ENCODE measurements around the gene CCDC112. TPM values are rescaled to one million over a fixed set of nuclear protein-coding genes. Genes with fewer than 3 reads are reported as not detected.

Gene CCDC112
- total RNA-seq, 2 donors from 2014 or later, result 8.4 to 11.1 TPM

GRCh38 chr5:115319007-115319406, 22.6 kb upstream of the CCDC112 start:
- no peak overlapping the region for H3K4me3 ChIP-seq
- ATAC-seq (ENCODE audit: insufficient number of reproducible peaks, low FRiP score, low read depth) (no peak), DNase-seq (ENCODE audit: low spot score) (no peak)
- no peaks in the 10 kb centered on the region for H3K27me3 ChIP-seq (replicated peaks; ENCODE audit: insufficient read depth)
- no peaks in the 10 kb centered on the region for H3K4me1 ChIP-seq (ENCODE audit: control insufficient read depth in 1 of 2, low read depth in 2 of 2)
- H3K36me3 ChIP-seq, result no peaks in the 10 kb centered on the region
- H3K27ac ChIP-seq, result no peak overlapping the region
- H3K9me3 ChIP-seq, result no peaks in the 10 kb centered on the region
- no peak for TF ChIP-seq CTCF (IDR thresholded peaks at IDR 0.05)

GRCh38 chr5:115317736-115318135, 21.3 kb upstream of the CCDC112 start:
- H3K9me3 ChIP-seq, result no peaks in the 10 kb centered on the region
- no peak for ATAC-seq (ENCODE audit: insufficient number of reproducible peaks, low FRiP score, low read depth)
- no peaks in the 10 kb centered on the region for H3K36me3 ChIP-seq

GRCh38 chr5:115317320-115317719, 20.9 kb upstream of the CCDC112 start:
- Histone ChIP-seq H3K9me3 (no peaks in the 10 kb centered on the region), H3K36me3 (no peaks in the 10 kb centered on the region), H3K4me1 (ENCODE audit: control insufficient read depth in 1 of 2, low read depth in 2 of 2) (no peaks in the 10 kb centered on the region), H3K4me3 (no peak overlapping the region), H3K27me3 (replicated peaks; ENCODE audit: insufficient read depth) (no peaks in the 10 kb centered on the region), H3K27ac (no peak overlapping the region)
- ATAC-seq (ENCODE audit: insufficient number of reproducible peaks, low FRiP score, low read depth), result no peak
- DNase-seq (ENCODE audit: low spot score), result no peak
- no peak for TF ChIP-seq CTCF (IDR thresholded peaks at IDR 0.05)

More at GRCh38 chr5:115317736-115318135, 21.3 kb upstream of the CCDC112 start:
- no peak for TF ChIP-seq CTCF (IDR thresholded peaks at IDR 0.05)
- H3K27ac ChIP-seq, result no peak overlapping the region
- H3K4me3 ChIP-seq, result no peak overlapping the region
- no peaks in the 10 kb centered on the region for H3K27me3 ChIP-seq (replicated peaks; ENCODE audit: insufficient read depth)
- H3K4me1 ChIP-seq (ENCODE audit: control insufficient read depth in 1 of 2, low read depth in 2 of 2), result no peaks in the 10 kb centered on the region
- DNase-seq (ENCODE audit: low spot score), result no peak

- H3K4me3 ChIP-seq, result no peak overlapping the region
- no peaks in the 10 kb centered on the region for H3K27me3 ChIP-seq (replicated peaks; ENCODE audit: insufficient read depth)
- H3K27ac ChIP-seq, result no peak overlapping the region
- H3K36me3 ChIP-seq, result no peaks in the 10 kb centered on the region
- no peak for DNase-seq (ENCODE audit: low spot score)
- TF ChIP-seq CTCF (IDR thresholded peaks at IDR 0.05), result no peak
- H3K9me3 ChIP-seq, result no peaks in the 10 kb centered on the region
- ATAC-seq (ENCODE audit: insufficient number of reproducible peaks, low FRiP score, low read depth), result no peak
- no peaks in the 10 kb centered on the region for H3K4me1 ChIP-seq (ENCODE audit: control insufficient read depth in 1 of 2, low read depth in 2 of 2)
These were observed 17.2 kb upstream of the CCDC112 start for GRCh38 chr5:115313632-115314031.

DNA sequence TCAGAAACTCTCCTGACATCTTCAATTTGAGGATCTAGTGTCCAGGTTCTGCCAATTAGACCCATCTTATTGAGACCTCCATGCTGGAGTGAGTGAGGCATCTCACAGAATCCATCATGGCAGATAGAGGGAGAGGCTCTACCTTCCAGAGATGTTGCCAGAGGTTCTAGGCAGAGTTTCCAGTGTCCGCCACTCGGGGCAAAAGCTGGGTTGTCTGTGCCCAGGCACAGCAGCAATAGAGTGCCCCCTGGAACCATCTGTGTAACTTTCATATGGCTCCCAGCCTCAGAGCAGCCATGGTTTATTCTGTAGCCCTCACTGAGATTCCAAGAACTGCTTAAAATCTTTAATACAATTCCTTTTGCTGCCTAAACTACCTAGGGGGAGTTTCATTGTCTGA, 16.6 kb upstream of the CCDC112 start:
- Histone ChIP-seq H3K36me3 (no peaks in the 10 kb centered on the region), H3K4me1 (ENCODE audit: control insufficient read depth in 1 of 2, low read depth in 2 of 2) (no peaks in the 10 kb centered on the region), H3K27ac (no peak overlapping the region), H3K27me3 (replicated peaks; ENCODE audit: insufficient read depth) (no peaks in the 10 kb centered on the region), H3K9me3 (no peaks in the 10 kb centered on the region), H3K4me3 (no peak overlapping the region)
- TF ChIP-seq CTCF (IDR thresholded peaks at IDR 0.05), result no peak
- DNase-seq (ENCODE audit: low spot score), result no peak
- no peak for ATAC-seq (ENCODE audit: insufficient number of reproducible peaks, low FRiP score, low read depth)
